ENCODE results near the gene AIMP2.

- peak; percentile 39; the same call in 1 of the 2 replicates for TF ChIP-seq CTCF (IDR thresholded peaks at IDR 0.05; ENCODE audit: low read length)
- TF ChIP-seq EZH2 (IDR thresholded peaks at IDR 0.05; ENCODE audit: borderline replicate concordance, low read length) = no peak
Observed at GRCh38 chr7:6008668-6009611, at the start of gene AIMP2, which contains the start of gene PMS2.

Data from OCI-LY1 (cell line).